CD14-positive monocyte (primary cell): Measurements from ENCODE around the gene PLXNB1. TPM values are rescaled to one million over a fixed set of nuclear protein-coding genes. Genes with fewer than 3 reads are reported as not detected.

Source experiments
- DNase-seq, 3 donors: peaks; one replicate each; pipeline ENCODE4 v3.0.0-alpha.2; 2011 to 2022
- H2AFZ ChIP-seq: 2 replicates; pipeline ENCODE4 v1.6.0; 2012; ENCODE audit warnings: mild to moderate bottlenecking, low read depth, low read length, inconsistent platforms; ENCODE audit not compliant: insufficient read depth, poor library complexity, severe bottlenecking
- H3K27ac ChIP-seq, 2 donors: 1 replicate in 1 of 2; 2 replicates in 1 of 2; pipeline ENCODE4 v1.5.1; 2012 to 2013; ENCODE audit warnings: low read length in 2 of 2, control low read depth in 1 of 2, inconsistent platforms in 1 of 2, low read depth in 1 of 2, mild to moderate bottlenecking in 1 of 2
- H3K27me3 ChIP-seq, 2 donors: one replicate each; pipeline versions ENCODE4 v1.6.0 to v1.6.1; 2011 to 2013; ENCODE audit warnings: low read length in 2 of 2; ENCODE audit not compliant: control insufficient read depth in 2 of 2, insufficient read depth in 2 of 2
- H3K36me3 ChIP-seq, 2 donors: replicated peaks in 1 of 2; 1 replicate in 1 of 2; 2 replicates in 1 of 2; pipeline versions ENCODE4 v1.5.1 to v1.6.1; 2012 to 2013; ENCODE audit warnings: low read length in 2 of 2, control low read depth in 1 of 2, inconsistent platforms in 1 of 2, mild to moderate bottlenecking in 1 of 2; ENCODE audit not compliant: insufficient read depth in 2 of 2, control insufficient read depth in 1 of 2
- H3K4me1 ChIP-seq, 2 donors: 1 replicate in 1 of 2; 2 replicates in 1 of 2; pipeline versions ENCODE4 v1.5.1 to v1.6.1; 2012 to 2013; ENCODE audit warnings: low read length in 2 of 2, control low read depth in 1 of 2, inconsistent platforms in 1 of 2, mild to moderate bottlenecking in 1 of 2, moderate library complexity in 1 of 2; ENCODE audit not compliant: insufficient read depth in 2 of 2, control insufficient read depth in 1 of 2
- H3K4me2 ChIP-seq: replicated peaks from 2 replicates; pipeline ENCODE3; 2012; ENCODE audit warnings: low read length, moderate library complexity, mild to moderate bottlenecking; ENCODE audit not compliant: poor library complexity, severe bottlenecking; ENCODE audit errors: extremely low read depth
- H3K4me3 ChIP-seq, 3 experiments: fragments of 200-600 bp in 1 of 3; sonication (generic) in 1 of 3; replicated peaks in 1 of 3; 1 replicate in 2 of 3; 2 replicates in 1 of 3; pipeline ENCODE4 v1.5.1; 2011 to 2013; ENCODE audit warnings: low read length in 3 of 3, mild to moderate bottlenecking in 3 of 3, control low read depth in 2 of 3, low read depth in 2 of 3, inconsistent platforms in 1 of 3, moderate library complexity in 1 of 3
- H3K79me2 ChIP-seq: 2 replicates; pipeline ENCODE4 v1.6.0; 2012; ENCODE audit warnings: mild to moderate bottlenecking, control low read depth, inconsistent platforms, low read length, moderate library complexity; ENCODE audit not compliant: insufficient read depth
- H3K9ac ChIP-seq: 2 replicates; pipeline ENCODE4 v1.6.0; 2017; ENCODE audit warnings: low read length, mild to moderate bottlenecking; ENCODE audit not compliant: insufficient read depth, poor library complexity, severe bottlenecking
- H3K9me3 ChIP-seq, 2 donors: replicated peaks in 1 of 2; 1 replicate in 1 of 2; 2 replicates in 1 of 2; pipeline versions ENCODE4 v1.5.1 to v1.6.1; 2012 to 2013; ENCODE audit warnings: low read length in 2 of 2, control low read depth in 1 of 2; ENCODE audit not compliant: control insufficient read depth in 1 of 2, insufficient read depth in 1 of 2
- H4K20me1 ChIP-seq: 2 replicates; pipeline ENCODE4 v1.6.0; 2012; ENCODE audit warnings: mild to moderate bottlenecking, low read length, control low read depth, moderate library complexity; ENCODE audit not compliant: insufficient read depth
- H3K27ac Mint-ChIP-seq, 7 donors: one replicate each; pipeline ENCODE4 v1.8.0; 2020; ENCODE audit warnings: mild to moderate bottlenecking in 7 of 7, mixed read lengths in 7 of 7, moderate library complexity in 6 of 7, inconsistent platforms in 2 of 7
- H3K27me3 Mint-ChIP-seq, 3 donors: one replicate each; pipeline ENCODE4 v1.8.0; 2021 to 2022; ENCODE audit warnings: low read depth in 3 of 3, mild to moderate bottlenecking in 3 of 3, mixed read lengths in 3 of 3, moderate library complexity in 3 of 3, inconsistent platforms in 1 of 3
- H3K36me3 Mint-ChIP-seq, 2 donors: one replicate each; pipeline ENCODE4 v1.8.0; 2020; ENCODE audit warnings: mixed read lengths in 2 of 2, inconsistent platforms in 1 of 2, mild to moderate bottlenecking in 1 of 2
- H3K4me1 Mint-ChIP-seq: one replicate; pipeline ENCODE4 v1.8.0; 2020; ENCODE audit warnings: mild to moderate bottlenecking, mixed read lengths
- H3K4me3 Mint-ChIP-seq, 2 donors: one replicate each; pipeline ENCODE4 v1.8.0; 2020; ENCODE audit warnings: mild to moderate bottlenecking in 2 of 2, mixed read lengths in 2 of 2, moderate library complexity in 1 of 2
- H3K9me3 Mint-ChIP-seq, 7 donors: one replicate each; pipeline ENCODE4 v1.8.0; 2020 to 2022; ENCODE audit warnings: mixed read lengths in 7 of 7, mild to moderate bottlenecking in 6 of 7, moderate library complexity in 6 of 7, inconsistent platforms in 2 of 7
- CTCF ChIP-seq: fragments of 200-600 bp; IDR thresholded peaks from one replicate; pipeline ENCODE4 v1.8.0; 2022; ENCODE audit warnings: antibody characterized with exemption, mild to moderate bottlenecking
- WGBS: methylation state at CpG from one replicate; pipeline ENCODE4 v1.1.5; 2013; ENCODE audit warnings: missing lambda C conversion rate; ENCODE audit not compliant: insufficient coverage; 5-methylcytosine and 5-hydroxymethylcytosine counted together
- intact Hi-C, 2 donors: fragments of 100-400 bp; cut with micrococcal nuclease; formaldehyde crosslinking; loops; one replicate each; pipeline versions ENCODE4 v1.15.0 to v1.15.1; 2023
- polyA minus RNA-seq: library from RNA; depleted of rRNA, polyadenylated mRNA; stranded (reverse); fragments of >200 nt; gene quantifications from 2 replicates; pipeline ENCODE4 v1.2.3, GENCODE V29; 2012
- polyA plus RNA-seq, 3 donors: library from polyadenylated mRNA; depleted of rRNA in 1 of 3; unstranded in 2 of 3; stranded (reverse) in 1 of 3; fragments of 300-500 nt in 2 of 3; fragments of >200 nt in 1 of 3; fragmentation: Illumina TruSeq in 2 of 3; gene quantifications; 1 replicate in 2 of 3; 2 replicates in 1 of 3; pipeline ENCODE4 v1.2.3, GENCODE V29; 2012 to 2021
- total RNA-seq, 12 experiments: library from RNA in 1 of 12; stranded (reverse) in 1 of 12; fragments of 120-200 nt in 1 of 12; gene quantifications; one replicate each; pipeline ENCODE4 v1.2.4 and lab custom pipeline; 2013 to 2026; ENCODE audit warnings: mixed read lengths in 6 of 12, inconsistent platforms in 1 of 12

The PLXNB1 gene
- 1.6 TPM for total RNA-seq (2013)
- polyA plus RNA-seq: 1 to 10 TPM in 1 of 3 donors, under 1 TPM in 1, not detected in 1; 0.14 to 4.3 TPM
- polyA minus RNA-seq: 1.4 and 2.7 TPM in 2 replicates
- 1.3 to 17.2 (median 2.5) reads per million in 11 experiments for total RNA-seq (lab: John Stamatoyannopoulos, UW)

DNA sequence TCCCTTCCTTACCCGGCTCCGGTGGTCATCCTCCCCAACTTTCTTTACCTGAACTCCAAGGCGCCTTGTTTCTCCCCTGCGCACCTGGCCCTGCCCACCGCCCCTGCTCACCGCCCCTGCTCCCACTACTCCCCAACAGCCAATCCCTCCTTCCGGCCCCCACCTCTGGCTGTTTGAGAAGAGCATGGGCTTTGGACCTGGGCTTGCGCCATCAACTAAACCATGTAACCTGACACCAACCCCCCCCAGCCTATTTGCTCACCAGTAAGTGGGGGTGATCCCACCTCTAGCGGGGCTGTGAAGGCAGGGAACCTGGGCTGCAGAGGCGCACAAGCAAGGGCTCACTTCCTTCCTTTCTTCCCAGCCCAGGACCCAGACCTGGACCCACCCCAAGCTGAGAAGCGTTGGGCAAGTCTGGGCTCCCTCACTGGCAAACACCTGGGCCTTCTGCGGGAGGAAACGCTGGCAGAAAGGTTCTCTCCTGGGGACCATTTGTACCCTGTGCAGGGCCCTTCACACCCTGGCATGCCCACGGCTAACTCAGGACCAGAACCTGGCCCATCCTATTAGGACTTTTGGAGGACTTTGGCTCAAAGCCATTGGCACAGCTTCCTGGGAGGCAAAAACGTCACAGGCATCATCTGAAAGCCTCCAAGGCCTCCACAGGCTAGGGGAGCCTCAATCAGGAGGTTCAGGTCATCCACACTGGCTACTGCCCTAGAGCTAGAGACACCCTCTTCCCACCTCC is at the start of gene PLXNB1:
PLXNB1 (minus strand) TSS at position 127 of the 748 bp plus-strand sequence. CDS start 5,475 bp downstream, outside the sequence.
- Mint-ChIP-seq H3K27ac (peak within 1 kb of the TSS in 3 of 7 donors; percentile 18 to 79 (median 35)), H3K27me3 (peaks cover 24 to 38% (median 26%) of the 10 kb centered on the region in 3 donors), H3K4me3 (peak within 1 kb of the TSS; percentile 79 to 87), H3K36me3 (peaks cover 24 to 34% of the 10 kb centered on the region in 2 donors), H3K9me3 (peaks cover 0 to 5% (median 0%) of the 10 kb centered on the region in 7 donors), H3K4me1 (peaks cover 14% of the 10 kb centered on the region)
- peaks cover 7 to 8% of the 10 kb centered on the region in 2 donors for H3K4me1 ChIP-seq
- H3K4me3 ChIP-seq: peak within 1 kb of the TSS; percentile 45 to 78 (median 59)
- peak within 1 kb of the TSS; percentile 94 for H3K4me2 ChIP-seq
- H3K27me3 ChIP-seq: peaks cover 3 to 27% of the 10 kb centered on the region in 2 donors
- H3K36me3 ChIP-seq: peaks cover 12 to 29% of the 10 kb centered on the region in 2 donors
- intact Hi-C loops: loop anchor here in 1 of 2 donors (10.0 kb wide), 1 partner anchor 235 kb away; no protein-coding TSS in a partner anchor
- H3K9ac ChIP-seq: peak within 1 kb of the TSS; percentile 66
- H2AFZ ChIP-seq: peak within 1 kb of the TSS; percentile 84
- no peak for TF ChIP-seq CTCF
- H3K9me3 ChIP-seq: no peaks in the 10 kb centered on the region
- no peak within 1 kb of the TSS for H3K27ac ChIP-seq
- WGBS: 9% methylated on average over 13 of the region's 15 CpGs
- H4K20me1 ChIP-seq: no peaks in the 10 kb centered on the region
- peaks cover under 1% of the 10 kb centered on the region for H3K79me2 ChIP-seq
- DNase-seq: no peak

DNA sequence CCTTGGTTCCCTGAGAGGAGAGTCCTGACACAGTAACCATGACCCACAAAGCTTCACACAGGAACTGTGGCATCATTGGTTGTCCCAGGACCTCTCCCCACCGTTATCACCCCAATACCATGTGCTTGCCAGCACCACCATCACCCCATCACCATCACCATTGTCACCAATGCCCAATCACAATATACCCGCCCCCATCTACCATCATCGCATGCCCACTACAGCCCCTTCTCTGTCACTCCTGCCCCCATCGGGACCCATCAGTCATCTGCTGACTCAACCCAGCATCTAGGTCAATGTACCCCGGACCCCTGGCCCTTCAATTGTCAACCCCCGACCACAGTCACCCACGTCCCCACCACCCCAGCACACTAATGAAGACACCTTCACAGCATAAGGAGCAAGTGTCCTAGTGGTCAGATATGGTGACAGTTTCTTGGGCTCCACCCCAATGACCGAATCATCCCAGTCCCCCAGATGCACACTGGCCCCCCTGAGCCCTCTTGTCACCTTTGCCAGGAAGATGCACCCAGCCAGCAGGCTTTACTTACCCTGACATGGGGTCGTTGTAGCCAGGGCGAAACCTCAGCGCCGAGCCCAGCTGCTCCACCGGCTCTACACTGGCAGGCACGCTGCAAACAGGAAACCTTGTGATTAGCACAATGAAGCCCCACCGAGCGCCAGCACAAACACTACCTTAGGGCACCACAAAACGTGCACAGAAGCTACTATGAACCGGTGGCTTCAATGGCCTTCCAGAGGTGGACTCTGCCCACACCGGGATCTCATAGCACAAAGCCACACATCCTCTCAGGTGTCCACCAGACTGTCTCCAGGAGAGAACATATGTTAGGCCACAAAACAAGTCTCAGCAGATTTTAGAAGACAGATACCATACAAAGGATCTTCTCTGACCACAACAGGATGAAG is 49.0 kb upstream of the PLXNB1 start:
- no peak overlapping the region for H3K4me3 Mint-ChIP-seq
- Histone ChIP-seq H3K9me3 (no peaks in the 10 kb centered on the region), H3K79me2 (no peaks in the 10 kb centered on the region), H4K20me1 (peaks cover 19% of the 10 kb centered on the region), H3K36me3 (peaks cover 16 to 50% of the 10 kb centered on the region in 2 donors), H3K4me1 (no peaks in the 10 kb centered on the region), H3K27me3 (no peaks in the 10 kb centered on the region), H2AFZ (no peak overlapping the region), H3K9ac (no peak overlapping the region), H3K4me3 (no peak overlapping the region), H3K4me2 (no peak overlapping the region), H3K27ac (no peak overlapping the region)
- H3K27me3 Mint-ChIP-seq: peaks cover 0 to 1% (median 0%) of the 10 kb centered on the region in 3 donors
- intact Hi-C loops: no loop called here
- no peak for DNase-seq
- peaks cover 12% of the 10 kb centered on the region for H3K4me1 Mint-ChIP-seq
- H3K36me3 Mint-ChIP-seq: peaks cover 45 to 73% of the 10 kb centered on the region in 2 donors
- H3K27ac Mint-ChIP-seq: peak overlapping the region in 4 of 7 donors; percentile 19 to 59 (median 36)
- TF ChIP-seq CTCF: no peak
- 34% methylated on average over 15 of the region's 19 CpGs for WGBS
- no peaks in the 10 kb centered on the region for H3K9me3 Mint-ChIP-seq
